Neural cell (in vitro differentiated cells): ENCODE measurements around the gene ATPAF1. TPM values are rescaled to one million over a fixed set of nuclear protein-coding genes. Genes with fewer than 3 reads are reported as not detected.

ENCODE experiments used
- H2AFZ ChIP-seq: fragments of 200-600, 300-800 bp; sonication (generic), shearing (Covaris generic); 2 replicates; pipeline ENCODE4 v1.6.0; 2014; ENCODE audit warnings: low read depth, mild to moderate bottlenecking, antibody characterized with exemption, low read length, moderate library complexity
- H3F3A ChIP-seq: fragments of 200-600 bp; shearing (Covaris generic); 2 replicates; pipeline ENCODE4 v1.6.1; 2016; ENCODE audit warnings: mild to moderate bottlenecking, moderate library complexity, mixed read lengths, antibody characterized with exemption, low read length; ENCODE audit not compliant: insufficient read depth, poor library complexity, severe bottlenecking
- H3K27ac ChIP-seq: fragments of 200-600, 300-800 bp; sonication (generic), shearing (Covaris generic); 2 replicates; pipeline ENCODE4 v1.5.1; 2014; ENCODE audit warnings: mild to moderate bottlenecking, low read length, moderate library complexity
- H3K27me3 ChIP-seq: fragments of 300-800, 200-600 bp; sonication (generic), shearing (Covaris generic); 2 replicates; pipeline ENCODE4 v1.6.0; 2014; ENCODE audit warnings: mild to moderate bottlenecking, low read depth, low read length, moderate library complexity; ENCODE audit not compliant: insufficient read depth
- H3K36me3 ChIP-seq: fragments of 300-800, 200-600 bp; sonication (generic), shearing (Covaris generic); 2 replicates; pipeline ENCODE4 v1.5.1; 2014; ENCODE audit warnings: mild to moderate bottlenecking, antibody characterized with exemption, low read length, moderate library complexity; ENCODE audit not compliant: insufficient read depth
- H3K4me2 ChIP-seq: fragments of 300-800, 200-600 bp; sonication (generic), shearing (Covaris generic); 2 replicates; pipeline ENCODE4 v1.6.0; 2014; ENCODE audit warnings: mild to moderate bottlenecking, low read length
- H3K4me3 ChIP-seq: fragments of 300-800, 200-600 bp; sonication (generic), shearing (Covaris generic); 2 replicates; pipeline ENCODE4 v1.5.1; 2014; ENCODE audit warnings: mild to moderate bottlenecking, low read length, moderate library complexity
- H3K79me2 ChIP-seq: fragments of 200-600 bp; shearing (Covaris generic); replicated peaks from 2 replicates; pipeline ENCODE4 v1.6.0; 2014; ENCODE audit warnings: mild to moderate bottlenecking, low read length, moderate library complexity; ENCODE audit not compliant: insufficient read depth
- H3K9ac ChIP-seq: fragments of 300-800, 200-600 bp; sonication (generic), shearing (Covaris generic); 2 replicates; pipeline ENCODE4 v1.6.1; 2016; ENCODE audit warnings: mild to moderate bottlenecking, low read length, mixed read lengths
- H3K9me2 ChIP-seq: fragments of 200-600 bp; shearing (Covaris generic); 2 replicates; pipeline ENCODE4 v1.6.1; 2016; ENCODE audit warnings: mild to moderate bottlenecking, low read length, mixed read lengths; ENCODE audit not compliant: insufficient read depth
- H3K9me3 ChIP-seq: fragments of 200-600, 300-800 bp; sonication (generic), shearing (Covaris generic); 2 replicates; pipeline ENCODE4 v1.6.1; 2016; ENCODE audit warnings: mild to moderate bottlenecking, mixed run types, low read length, moderate library complexity, mixed read lengths
- H4K20me1 ChIP-seq: fragments of 200-600 bp; shearing (Covaris generic); 2 replicates; pipeline ENCODE4 v1.6.1; 2016; ENCODE audit warnings: mild to moderate bottlenecking, mixed run types; ENCODE audit not compliant: insufficient read depth
- CTCF ChIP-seq: fragments of 450-650 bp; IDR thresholded peaks from 2 replicates; pipeline ENCODE4 v1.5.1; 2014; ENCODE audit warnings: antibody characterized with exemption, mild to moderate bottlenecking, moderate library complexity; ENCODE audit not compliant: poor library complexity, severe bottlenecking
- EP300 ChIP-seq: fragments of 450-650 bp; conservative IDR thresholded peaks from 2 replicates; pipeline ENCODE4 v1.6.1; 2014; ENCODE audit warnings: antibody characterized with exemption, mild to moderate bottlenecking, moderate library complexity; ENCODE audit not compliant: poor library complexity, severe bottlenecking
- EZH2 ChIP-seq: fragments of 200-600, 300-800 bp; shearing (Covaris generic), sonication (generic); IDR thresholded peaks from 2 replicates; pipeline ENCODE4 v1.6.1; 2014; ENCODE audit warnings: antibody characterized with exemption, low read length, borderline replicate concordance, mild to moderate bottlenecking; ENCODE audit not compliant: insufficient read depth, poor library complexity, severe bottlenecking
- MXI1 ChIP-seq: fragments of 450-650 bp; conservative IDR thresholded peaks from 2 replicates; pipeline ENCODE4 v1.6.1; 2014; ENCODE audit warnings: antibody characterized with exemption, mild to moderate bottlenecking; ENCODE audit not compliant: poor library complexity, severe bottlenecking
- POLR2AphosphoS5 ChIP-seq: IDR thresholded peaks from 2 replicates; pipeline ENCODE4 v1.6.1; 2012
- RAD21 ChIP-seq: fragments of 450-650 bp; conservative IDR thresholded peaks from 2 replicates; pipeline ENCODE4 v1.6.1; 2014; ENCODE audit warnings: antibody characterized with exemption, mild to moderate bottlenecking, moderate library complexity
- SMC3 ChIP-seq: fragments of 450-650 bp; conservative IDR thresholded peaks from 2 replicates; pipeline ENCODE4 v1.6.1; 2014; ENCODE audit warnings: antibody characterized with exemption, mild to moderate bottlenecking, moderate library complexity; ENCODE audit not compliant: poor library complexity
- TAF1 ChIP-seq: IDR thresholded peaks from 2 replicates; pipeline ENCODE4 v1.6.1; 2012; ENCODE audit warnings: low read depth
- polyA plus RNA-seq: library from polyadenylated mRNA; depleted of rRNA; stranded (reverse); fragments of >200 nt; gene quantifications from 2 replicates; pipeline ENCODE4 v1.2.3, GENCODE V29; 2014
- TF ChIP-seq, protein P1 (sequence below): IDR thresholded peaks from 2 replicates; pipeline ENCODE4 v1.6.1; 2012; ENCODE audit warnings: borderline replicate concordance

The ATPAF1 gene
- polyA plus RNA-seq, 1 donor from 2014 or later, result 80.7 TPM

- TF ChIP-seq, protein P1, sequence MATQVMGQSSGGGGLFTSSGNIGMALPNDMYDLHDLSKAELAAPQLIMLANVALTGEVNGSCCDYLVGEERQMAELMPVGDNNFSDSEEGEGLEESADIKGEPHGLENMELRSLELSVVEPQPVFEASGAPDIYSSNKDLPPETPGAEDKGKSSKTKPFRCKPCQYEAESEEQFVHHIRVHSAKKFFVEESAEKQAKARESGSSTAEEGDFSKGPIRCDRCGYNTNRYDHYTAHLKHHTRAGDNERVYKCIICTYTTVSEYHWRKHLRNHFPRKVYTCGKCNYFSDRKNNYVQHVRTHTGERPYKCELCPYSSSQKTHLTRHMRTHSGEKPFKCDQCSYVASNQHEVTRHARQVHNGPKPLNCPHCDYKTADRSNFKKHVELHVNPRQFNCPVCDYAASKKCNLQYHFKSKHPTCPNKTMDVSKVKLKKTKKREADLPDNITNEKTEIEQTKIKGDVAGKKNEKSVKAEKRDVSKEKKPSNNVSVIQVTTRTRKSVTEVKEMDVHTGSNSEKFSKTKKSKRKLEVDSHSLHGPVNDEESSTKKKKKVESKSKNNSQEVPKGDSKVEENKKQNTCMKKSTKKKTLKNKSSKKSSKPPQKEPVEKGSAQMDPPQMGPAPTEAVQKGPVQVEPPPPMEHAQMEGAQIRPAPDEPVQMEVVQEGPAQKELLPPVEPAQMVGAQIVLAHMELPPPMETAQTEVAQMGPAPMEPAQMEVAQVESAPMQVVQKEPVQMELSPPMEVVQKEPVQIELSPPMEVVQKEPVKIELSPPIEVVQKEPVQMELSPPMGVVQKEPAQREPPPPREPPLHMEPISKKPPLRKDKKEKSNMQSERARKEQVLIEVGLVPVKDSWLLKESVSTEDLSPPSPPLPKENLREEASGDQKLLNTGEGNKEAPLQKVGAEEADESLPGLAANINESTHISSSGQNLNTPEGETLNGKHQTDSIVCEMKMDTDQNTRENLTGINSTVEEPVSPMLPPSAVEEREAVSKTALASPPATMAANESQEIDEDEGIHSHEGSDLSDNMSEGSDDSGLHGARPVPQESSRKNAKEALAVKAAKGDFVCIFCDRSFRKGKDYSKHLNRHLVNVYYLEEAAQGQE, result no peak
- TF ChIP-seq CTCF, result no peak
- TF ChIP-seq EP300, result no peak
- no peak for TF ChIP-seq EZH2
- TF ChIP-seq RAD21, result no peak
- no peak for TF ChIP-seq SMC3
- no peak for TF ChIP-seq TAF1
- no peak for TF ChIP-seq POLR2AphosphoS5
- TF ChIP-seq MXI1, result no peak
- peaks cover 6% of the 10 kb centered on the region for H3K9me3 ChIP-seq
- no peak overlapping the region for H3K4me2 ChIP-seq
- H2AFZ ChIP-seq, result no peak overlapping the region
- no peaks in the 10 kb centered on the region for H3F3A ChIP-seq
- no peak overlapping the region for H3K9ac ChIP-seq
- H4K20me1 ChIP-seq, result no peaks in the 10 kb centered on the region
- H3K36me3 ChIP-seq, result peaks cover 19% of the 10 kb centered on the region
- no peak overlapping the region for H3K4me3 ChIP-seq
- no peaks in the 10 kb centered on the region for H3K9me2 ChIP-seq
- no peaks in the 10 kb centered on the region for H3K79me2 ChIP-seq
- H3K27ac ChIP-seq, result no peak overlapping the region
- H3K27me3 ChIP-seq, result no peaks in the 10 kb centered on the region
These were observed 20.6 kb downstream of the ATPAF1 start for GRCh38 chr1:46647611-46648010.

DNA sequence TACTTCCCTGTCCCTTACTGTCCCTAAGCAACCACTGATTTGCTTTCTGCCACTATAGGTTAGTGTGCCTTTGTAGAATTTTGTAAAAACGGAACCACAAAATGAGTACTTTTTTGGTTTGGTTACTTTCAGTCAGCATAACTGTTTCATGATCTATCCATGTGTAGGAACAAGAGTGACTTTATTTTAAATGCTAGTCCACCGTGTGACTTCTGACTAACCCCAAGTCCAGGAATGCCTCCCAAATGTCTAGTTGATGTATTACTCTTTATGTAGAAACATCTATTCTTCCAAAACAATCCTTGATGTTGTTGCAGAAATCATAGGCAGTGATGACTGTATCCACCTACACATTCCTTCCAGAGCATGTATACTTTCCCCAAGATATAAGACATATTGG, 21.3 kb downstream of the ATPAF1 start:
- H4K20me1 ChIP-seq, result no peaks in the 10 kb centered on the region
- H2AFZ ChIP-seq, result no peak overlapping the region
- H3K27me3 ChIP-seq, result no peaks in the 10 kb centered on the region
- no peak overlapping the region for H3K27ac ChIP-seq
- H3K9ac ChIP-seq, result no peak overlapping the region
- H3K9me2 ChIP-seq, result no peaks in the 10 kb centered on the region
- H3K9me3 ChIP-seq, result peaks cover 6% of the 10 kb centered on the region
- TF ChIP-seq POLR2AphosphoS5, result no peak
- TF ChIP-seq EZH2, result no peak
- no peak for TF ChIP-seq MXI1
- TF ChIP-seq TAF1, result no peak
- TF ChIP-seq, protein P1, result no peak
- TF ChIP-seq SMC3, result no peak
- no peak for TF ChIP-seq RAD21
- TF ChIP-seq EP300, result no peak
- no peaks in the 10 kb centered on the region for H3F3A ChIP-seq
- peaks cover 19% of the 10 kb centered on the region for H3K36me3 ChIP-seq
- no peak overlapping the region for H3K4me3 ChIP-seq
- no peaks in the 10 kb centered on the region for H3K79me2 ChIP-seq
- H3K4me2 ChIP-seq, result no peak overlapping the region
